ENCODE measurements around the gene LPIN3. TPM values are rescaled to one million over a fixed set of nuclear protein-coding genes. Genes with fewer than 3 reads are reported as not detected.
A peak's percentile ranks its signal among the peaks of the same experiment; 100 is the strongest.

Gene LPIN3
- total RNA-seq, 4 donors from 2014 or later, result 5.5 to 16.6 (median 9.1) TPM

DNA sequence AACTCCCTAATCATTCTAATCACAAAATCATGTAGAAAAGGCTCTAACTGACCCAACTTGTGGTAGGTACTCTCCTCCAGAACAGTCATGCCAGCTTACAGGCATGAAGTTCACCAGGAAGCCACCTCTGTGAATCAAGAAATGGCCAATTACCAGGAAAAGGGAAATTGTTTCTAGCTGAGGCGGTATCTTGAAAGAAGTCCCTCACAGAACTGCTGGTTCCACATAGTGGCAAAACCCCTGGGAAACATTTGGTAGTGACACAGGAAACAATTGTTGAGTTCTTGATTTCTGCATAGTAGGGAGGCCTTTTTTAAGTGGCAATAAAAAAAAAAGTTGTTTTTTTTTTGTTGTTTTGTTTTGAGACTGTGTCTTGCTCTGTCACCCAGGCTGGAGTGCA, 19.6 kb upstream of the LPIN3 start:
- Histone ChIP-seq H3K27ac (no peak overlapping the region), H3K4me3 (no peak overlapping the region), H3K9me3 (no peaks in the 10 kb centered on the region), H3K27me3 (no peaks in the 10 kb centered on the region), H3K4me1 (peaks cover 0 to 10% (median 3%) of the 10 kb centered on the region in 3 donors), H3K36me3 (no peaks in the 10 kb centered on the region)
- TF ChIP-seq, protein P1, sequence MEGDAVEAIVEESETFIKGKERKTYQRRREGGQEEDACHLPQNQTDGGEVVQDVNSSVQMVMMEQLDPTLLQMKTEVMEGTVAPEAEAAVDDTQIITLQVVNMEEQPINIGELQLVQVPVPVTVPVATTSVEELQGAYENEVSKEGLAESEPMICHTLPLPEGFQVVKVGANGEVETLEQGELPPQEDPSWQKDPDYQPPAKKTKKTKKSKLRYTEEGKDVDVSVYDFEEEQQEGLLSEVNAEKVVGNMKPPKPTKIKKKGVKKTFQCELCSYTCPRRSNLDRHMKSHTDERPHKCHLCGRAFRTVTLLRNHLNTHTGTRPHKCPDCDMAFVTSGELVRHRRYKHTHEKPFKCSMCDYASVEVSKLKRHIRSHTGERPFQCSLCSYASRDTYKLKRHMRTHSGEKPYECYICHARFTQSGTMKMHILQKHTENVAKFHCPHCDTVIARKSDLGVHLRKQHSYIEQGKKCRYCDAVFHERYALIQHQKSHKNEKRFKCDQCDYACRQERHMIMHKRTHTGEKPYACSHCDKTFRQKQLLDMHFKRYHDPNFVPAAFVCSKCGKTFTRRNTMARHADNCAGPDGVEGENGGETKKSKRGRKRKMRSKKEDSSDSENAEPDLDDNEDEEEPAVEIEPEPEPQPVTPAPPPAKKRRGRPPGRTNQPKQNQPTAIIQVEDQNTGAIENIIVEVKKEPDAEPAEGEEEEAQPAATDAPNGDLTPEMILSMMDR (IDR thresholded peaks at IDR 0.05), result no peak
- TF ChIP-seq POLR2AphosphoS5 (IDR thresholded peaks at IDR 0.05) (no peak), EP300 (IDR thresholded peaks at IDR 0.05) (no peak), POLR2A (IDR thresholded peaks at IDR 0.05) (no peak)
- no peak for ATAC-seq
- 67 to 100% methylated on average over 1 of the region's 1 CpG for WGBS, 2 donors (ENCODE audit: low coverage in 1 of 2)

DNA sequence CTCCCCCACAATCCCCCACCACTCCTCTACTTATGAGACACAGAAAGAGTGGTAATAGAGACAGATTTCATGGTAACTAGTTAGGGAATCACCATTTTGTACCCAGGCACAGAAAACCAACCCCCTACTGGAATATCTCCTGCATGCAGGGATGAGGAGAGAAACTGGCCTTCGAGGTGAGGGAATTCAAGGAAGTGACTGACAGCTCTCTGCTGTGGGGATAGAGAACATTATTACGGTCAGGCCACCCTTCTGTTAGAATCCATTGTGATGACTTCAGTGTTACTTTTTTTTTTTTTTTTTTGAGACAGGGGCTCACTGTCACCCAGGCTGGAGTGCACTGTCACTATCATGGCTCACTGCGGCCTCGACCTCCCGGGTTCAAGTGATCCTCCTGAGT, 13.4 kb upstream of the LPIN3 start:
- H3K27me3 ChIP-seq, result no peaks in the 10 kb centered on the region
- WGBS, 2 donors (ENCODE audit: low coverage in 1 of 2), result 55 to 88% methylated on average over 2 to 5 of the region's 5 CpGs
- TF ChIP-seq POLR2AphosphoS5 (IDR thresholded peaks at IDR 0.05), result no peak
- no peak for TF ChIP-seq POLR2A (IDR thresholded peaks at IDR 0.05)
- no peak for TF ChIP-seq EP300 (IDR thresholded peaks at IDR 0.05)
- TF ChIP-seq, protein P1 (IDR thresholded peaks at IDR 0.05), result no peak
- no peaks in the 10 kb centered on the region for H3K9me3 ChIP-seq
- H3K4me1 ChIP-seq, result peaks cover 3 to 18% (median 5%) of the 10 kb centered on the region in 3 donors
- no peak overlapping the region for H3K4me3 ChIP-seq
- ATAC-seq, result no peak
- H3K36me3 ChIP-seq, result no peaks in the 10 kb centered on the region
- peak overlapping the region in 1 of 4 donors; percentile 8 for H3K27ac ChIP-seq

DNA sequence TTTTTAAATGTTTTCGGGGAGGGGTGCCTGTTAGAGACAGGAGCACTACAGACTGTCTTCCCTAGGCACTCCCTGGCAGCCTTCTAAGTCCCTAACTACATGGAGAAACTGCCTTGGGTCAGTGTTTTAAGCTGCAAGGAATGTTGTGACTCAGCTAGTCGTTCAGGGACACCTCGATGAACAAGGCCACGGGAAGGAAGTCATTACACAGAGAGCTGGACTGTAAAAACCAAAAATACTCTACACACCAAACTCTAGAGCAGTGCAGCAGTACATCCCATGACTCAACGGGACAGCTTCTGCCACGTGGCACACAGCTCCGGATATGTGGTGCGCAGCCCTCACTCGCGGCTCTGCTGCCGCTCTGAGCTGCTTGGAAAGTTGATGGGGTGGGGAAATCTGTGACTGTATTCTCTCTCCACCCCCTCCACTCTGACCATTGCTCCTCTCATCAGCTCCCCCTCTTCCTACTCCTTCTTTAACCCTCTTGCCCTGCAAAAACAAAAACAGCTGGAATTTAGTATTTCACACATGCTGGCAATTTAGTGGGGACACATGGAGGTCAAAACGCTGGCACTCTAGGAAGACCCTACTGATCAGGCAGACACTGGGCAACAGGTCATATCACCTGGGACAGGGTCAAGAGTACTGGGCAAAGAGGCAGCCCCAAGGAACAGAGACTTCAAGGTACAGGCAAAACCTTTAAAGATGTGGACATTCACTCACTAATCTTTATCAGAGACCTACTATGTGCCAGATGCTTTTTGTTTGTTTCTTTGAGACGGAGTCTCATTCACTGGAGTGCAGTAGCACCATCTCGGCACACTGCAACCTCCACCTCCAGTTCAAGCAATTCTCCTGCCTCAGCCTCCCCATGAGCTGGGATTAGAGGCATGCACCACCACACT, 10.9 kb upstream of the LPIN3 start:
- 50 to 70% methylated on average over 2 to 6 of the region's 14 CpGs for WGBS, 2 donors (ENCODE audit: low coverage in 1 of 2)
- peaks cover 3 to 24% (median 5%) of the 10 kb centered on the region in 3 donors for H3K4me1 ChIP-seq
- H3K4me3 ChIP-seq, result no peak overlapping the region
- ATAC-seq, result peak; percentile 98
- H3K27ac ChIP-seq, result peak overlapping the region; percentile 77 to 82 (median 80)
- no peaks in the 10 kb centered on the region for H3K27me3 ChIP-seq
- TF ChIP-seq POLR2A (IDR thresholded peaks at IDR 0.05), result no peak
- TF ChIP-seq, protein P1 (IDR thresholded peaks at IDR 0.05), result no peak
- TF ChIP-seq POLR2AphosphoS5 (IDR thresholded peaks at IDR 0.05), result peak; percentile 91
- no peaks in the 10 kb centered on the region for H3K9me3 ChIP-seq
- no peaks in the 10 kb centered on the region for H3K36me3 ChIP-seq

DNA sequence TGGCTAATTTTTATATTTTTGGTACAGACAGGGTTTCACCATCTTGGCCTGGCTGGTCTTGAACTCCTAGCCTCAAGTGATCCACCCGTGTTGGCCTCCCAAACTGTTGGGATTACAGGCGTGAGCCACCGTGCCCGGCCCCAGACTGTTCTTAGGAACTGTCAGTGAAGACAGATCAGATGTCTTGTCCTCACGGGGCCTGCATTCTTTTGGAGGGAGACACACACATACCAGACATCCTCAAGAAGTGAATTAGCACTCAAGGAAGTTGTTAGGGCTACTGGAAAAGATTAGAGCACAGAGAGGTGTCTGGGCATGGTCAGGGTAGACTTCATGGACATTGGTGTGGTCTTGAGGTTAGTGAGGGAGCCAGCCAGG, 10.3 kb upstream of the LPIN3 start:
- no peaks in the 10 kb centered on the region for H3K36me3 ChIP-seq
- H3K27me3 ChIP-seq, result no peaks in the 10 kb centered on the region
- peak overlapping the region; percentile 77 to 82 (median 80) for H3K27ac ChIP-seq
- no peak for ATAC-seq
- TF ChIP-seq, protein P1 (IDR thresholded peaks at IDR 0.05), result no peak
- TF ChIP-seq POLR2AphosphoS5 (IDR thresholded peaks at IDR 0.05), result no peak
- no peak for TF ChIP-seq EP300 (IDR thresholded peaks at IDR 0.05)
- TF ChIP-seq POLR2A (IDR thresholded peaks at IDR 0.05), result no peak
- no peaks in the 10 kb centered on the region for H3K9me3 ChIP-seq
- H3K4me3 ChIP-seq, result no peak overlapping the region
- WGBS, 2 donors (ENCODE audit: low coverage in 1 of 2), result 89% methylated on average over 1 of the region's 5 CpGs; no CpG with 5 or more reads in 1 of the 2 donors
- peaks cover 3 to 30% (median 8%) of the 10 kb centered on the region in 3 donors for H3K4me1 ChIP-seq

DNA sequence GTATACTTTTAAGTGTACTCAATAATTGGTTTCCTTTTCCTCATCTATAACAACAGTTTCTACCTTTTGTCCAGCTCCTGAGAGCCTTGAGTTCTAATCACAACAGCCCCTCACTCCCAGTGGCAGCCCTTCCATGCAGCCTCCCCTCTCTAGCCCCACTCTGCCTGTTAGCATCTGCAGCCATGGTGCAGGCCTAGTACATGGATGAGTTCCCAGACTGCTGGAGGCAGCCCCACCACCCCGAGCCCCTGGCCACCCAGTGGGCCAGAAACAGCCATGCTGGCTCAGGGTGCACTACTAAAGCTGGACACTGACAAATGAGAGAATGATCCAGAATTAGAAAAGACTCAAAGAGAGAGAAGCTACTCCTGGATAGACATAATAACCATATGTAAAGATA, 9.7 kb upstream of the LPIN3 start:
- Histone ChIP-seq H3K36me3 (no peaks in the 10 kb centered on the region), H3K27ac (no peak overlapping the region), H3K27me3 (no peaks in the 10 kb centered on the region), H3K4me3 (no peak overlapping the region), H3K4me1 (peaks cover 3 to 32% (median 8%) of the 10 kb centered on the region in 3 donors), H3K9me3 (no peaks in the 10 kb centered on the region)
- TF ChIP-seq EP300 (IDR thresholded peaks at IDR 0.05) (no peak), POLR2AphosphoS5 (IDR thresholded peaks at IDR 0.05) (no peak), POLR2A (IDR thresholded peaks at IDR 0.05) (no peak)
- TF ChIP-seq, protein P1 (IDR thresholded peaks at IDR 0.05), result no peak
- 100% methylated on average over 1 of the region's 1 CpG; no CpG with 5 or more reads in 1 of the 2 donors for WGBS, 2 donors (ENCODE audit: low coverage in 1 of 2)
- no peak for ATAC-seq
